ENCODE data around the gene KRT23. TPM values are rescaled to one million over a fixed set of nuclear protein-coding genes. Genes with fewer than 3 reads are reported as not detected.

Gene KRT23
- total and polyA plus RNA-seq, 2 of the 13 experiments (the other 11 are each of a cell fraction or from before 2014, with no cell fraction given), result 24.7 to 51.1 TPM

GRCh38 chr17:40958086-40958953 is 20.9 kb upstream of the KRT23 start (continued):
- TF ChIP-seq ASH2L (IDR thresholded peaks at IDR 0.05; ENCODE audit: insufficient read length, low read depth, low read length) (no peak), NR0B2 (CRISPR knock-in tag; IDR thresholded peaks at IDR 0.05) (no peak), MAX (IDR thresholded peaks at IDR 0.05) (peak; percentile 44; the same call in 1 of the 2 replicates), LCORL (IDR thresholded peaks at IDR 0.05) (peak; percentile 73; the same call in 1 of the 2 replicates), LCORL (CRISPR knock-in tag; IDR thresholded peaks at IDR 0.05) (peak; percentile 90), ZNF382 (CRISPR knock-in tag; IDR thresholded peaks at IDR 0.05; ENCODE audit: borderline replicate concordance) (no peak), NFIC (IDR thresholded peaks at IDR 0.05; ENCODE audit: low read length) (peak; percentile 81), CENPT (CRISPR knock-in tag; IDR thresholded peaks at IDR 0.05; ENCODE audit: low read depth) (no peak), MIXL1 (CRISPR knock-in tag; IDR thresholded peaks at IDR 0.05) (peak; percentile 81), ZNF513 (CRISPR knock-in tag; conservative IDR thresholded peaks at IDR 0.05) (no peak), ZNF792 (CRISPR knock-in tag; IDR thresholded peaks at IDR 0.05) (peak; percentile 83; the same call in 1 of the 2 replicates), SETDB1 (CRISPR knock-in tag; IDR thresholded peaks at IDR 0.05; ENCODE audit: borderline replicate concordance) (no peak), FOXP1 (IDR thresholded peaks at IDR 0.05) (peak; percentile 33; the same call in 1 of the 2 replicates), FOXP1 (CRISPR knock-in tag; IDR thresholded peaks at IDR 0.05) (peak; percentile 96), ELF1 (CRISPR knock-in tag; IDR thresholded peaks at IDR 0.05) (no peak), ATF2 (CRISPR knock-in tag; IDR thresholded peaks at IDR 0.05) (peak; percentile 73; the same call in 1 of the 2 replicates), ARID4A (CRISPR knock-in tag; IDR thresholded peaks at IDR 0.05; ENCODE audit: borderline replicate concordance) (no peak), ZNF326 (CRISPR knock-in tag; IDR thresholded peaks at IDR 0.05; ENCODE audit: borderline replicate concordance) (no peak)
